Measurements from ENCODE around the gene UBR7.

- TF ChIP-seq, protein P1, sequence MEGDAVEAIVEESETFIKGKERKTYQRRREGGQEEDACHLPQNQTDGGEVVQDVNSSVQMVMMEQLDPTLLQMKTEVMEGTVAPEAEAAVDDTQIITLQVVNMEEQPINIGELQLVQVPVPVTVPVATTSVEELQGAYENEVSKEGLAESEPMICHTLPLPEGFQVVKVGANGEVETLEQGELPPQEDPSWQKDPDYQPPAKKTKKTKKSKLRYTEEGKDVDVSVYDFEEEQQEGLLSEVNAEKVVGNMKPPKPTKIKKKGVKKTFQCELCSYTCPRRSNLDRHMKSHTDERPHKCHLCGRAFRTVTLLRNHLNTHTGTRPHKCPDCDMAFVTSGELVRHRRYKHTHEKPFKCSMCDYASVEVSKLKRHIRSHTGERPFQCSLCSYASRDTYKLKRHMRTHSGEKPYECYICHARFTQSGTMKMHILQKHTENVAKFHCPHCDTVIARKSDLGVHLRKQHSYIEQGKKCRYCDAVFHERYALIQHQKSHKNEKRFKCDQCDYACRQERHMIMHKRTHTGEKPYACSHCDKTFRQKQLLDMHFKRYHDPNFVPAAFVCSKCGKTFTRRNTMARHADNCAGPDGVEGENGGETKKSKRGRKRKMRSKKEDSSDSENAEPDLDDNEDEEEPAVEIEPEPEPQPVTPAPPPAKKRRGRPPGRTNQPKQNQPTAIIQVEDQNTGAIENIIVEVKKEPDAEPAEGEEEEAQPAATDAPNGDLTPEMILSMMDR (IDR thresholded peaks at IDR 0.05) = no peak
- TF ChIP-seq EP300 (IDR thresholded peaks at IDR 0.05) = no peak
Observed at GRCh38 chr14:93246534-93246933, 39.5 kb downstream of the UBR7 start.

Data from tibial nerve (tissue), 4 donors.